Naive thymus-derived CD4-positive, alpha-beta T cell (primary cell): ENCODE measurements around the gene MRPS18B. TPM values are rescaled to one million over a fixed set of nuclear protein-coding genes. Genes with fewer than 3 reads are reported as not detected.
"Not testable (repeated sequence)": the region's sequence is repeated elsewhere in the genome, so short reads cannot be mapped to it uniquely, and the experiment has no call there.

Experiments used
- ATAC-seq: fragments of 150-1000 bp; cut with Tn5 transposase; 2 replicates; pipeline ENCODE4 v1.10.0; 2021; ENCODE audit warnings: mild to moderate bottlenecking, moderate library complexity
- CTCF ChIA-PET: fragments of 350-600 bp; sonication (Branson Sonifier 250); formaldehyde crosslinking; loops from one replicate; lab custom pipeline; 2021; ENCODE audit warnings: antibody characterized with exemption; lab: Charles Lee
- POLR2A ChIA-PET: fragments of 350-600 bp; sonication (Branson Sonifier 250); formaldehyde crosslinking; loops from one replicate; lab custom pipeline; 2021; ENCODE audit warnings: antibody characterized with exemption, inconsistent platforms; lab: Charles Lee
- DNase-seq, 9 donors: peaks; one replicate each; pipeline versions ENCODE4 v3.0.0 to v3.0.0-alpha.2; 2020 to 2022; ENCODE audit warnings: mixed read lengths in 1 of 9
- H3K27ac ChIP-seq: one replicate; pipeline ENCODE4 v1.7.0; 2013; ENCODE audit warnings: mild to moderate bottlenecking, low read depth, low read length, moderate library complexity
- H3K27me3 ChIP-seq, 2 donors: one replicate each; pipeline ENCODE4 v1.7.0; 2013; ENCODE audit warnings: low read length in 2 of 2, mild to moderate bottlenecking in 2 of 2, moderate library complexity in 2 of 2; ENCODE audit not compliant: control insufficient read depth in 2 of 2, insufficient read depth in 2 of 2
- H3K36me3 ChIP-seq, 3 experiments: 1 replicate in 2 of 3; 2 replicates in 1 of 3; pipeline ENCODE4 v1.7.0; 2013; ENCODE audit warnings: low read length in 3 of 3, mild to moderate bottlenecking in 3 of 3, moderate library complexity in 1 of 3; ENCODE audit not compliant: insufficient read depth in 3 of 3, control insufficient read depth in 2 of 3
- H3K4me1 ChIP-seq, 2 donors: one replicate each; pipeline ENCODE4 v1.7.0; 2013; ENCODE audit warnings: low read length in 2 of 2, mild to moderate bottlenecking in 2 of 2, moderate library complexity in 1 of 2; ENCODE audit not compliant: control insufficient read depth in 2 of 2, insufficient read depth in 2 of 2
- H3K4me3 ChIP-seq: 2 replicates; pipeline ENCODE4 v1.7.0; 2013; ENCODE audit warnings: mild to moderate bottlenecking, low read length
- H3K9me3 ChIP-seq, 3 experiments: 1 replicate in 2 of 3; 2 replicates in 1 of 3; pipeline ENCODE4 v1.7.0; 2013; ENCODE audit warnings: low read length in 3 of 3; ENCODE audit not compliant: control insufficient read depth in 2 of 3
- H3K27ac Mint-ChIP-seq, 9 donors: one replicate each; pipeline ENCODE4 v1.8.0; 2020 to 2022; ENCODE audit warnings: mixed read lengths in 9 of 9, mild to moderate bottlenecking in 8 of 9, moderate library complexity in 5 of 9, inconsistent platforms in 2 of 9
- H3K27me3 Mint-ChIP-seq, 5 donors: one replicate each; pipeline ENCODE4 v1.8.0; 2021 to 2022; ENCODE audit warnings: mixed read lengths in 5 of 5, mild to moderate bottlenecking in 1 of 5
- H3K36me3 Mint-ChIP-seq, 5 donors: one replicate each; pipeline ENCODE4 v1.8.0; 2020 to 2022; ENCODE audit warnings: mixed read lengths in 5 of 5, mild to moderate bottlenecking in 3 of 5, inconsistent platforms in 1 of 5
- H3K4me1 Mint-ChIP-seq, 7 donors: one replicate each; pipeline ENCODE4 v1.8.0; 2020 to 2022; ENCODE audit warnings: mixed read lengths in 7 of 7, mild to moderate bottlenecking in 3 of 7, inconsistent platforms in 1 of 7
- H3K4me3 Mint-ChIP-seq, 10 donors: one replicate each; pipeline ENCODE4 v1.8.0; 2020 to 2022; ENCODE audit warnings: mild to moderate bottlenecking in 10 of 10, mixed read lengths in 10 of 10, moderate library complexity in 6 of 10, inconsistent platforms in 2 of 10
- H3K9me3 Mint-ChIP-seq, 11 donors: one replicate each; pipeline ENCODE4 v1.8.0; 2020 to 2022; ENCODE audit warnings: mixed read lengths in 11 of 11, mild to moderate bottlenecking in 4 of 11, inconsistent platforms in 1 of 11, moderate library complexity in 1 of 11
- intact Hi-C, 2 donors: fragments of 100-400 bp; cut with micrococcal nuclease; formaldehyde crosslinking; loops; one replicate each; pipeline ENCODE4 v1.15.1; 2023
- microRNA-seq: library from miRNA; unstranded; fragments of <30 nt; microRNA quantifications from one replicate; pipeline ENCODE4 v1.2.0, GENCODE V29; 2022; ENCODE audit warnings: borderline microRNAs expressed
- polyA plus RNA-seq, 2 donors: library from polyadenylated mRNA; unstranded; fragments of 300-500 nt; fragmentation: Illumina TruSeq; gene quantifications; one replicate each; pipeline ENCODE4 v1.2.3, GENCODE V29; 2021
- total RNA-seq, 6 experiments: library from RNA in 5 of 6; stranded (reverse) in 5 of 6; gene quantifications; 1 replicate in 5 of 6; 2 replicates in 1 of 6; pipeline ENCODE4 v1.2.3 and lab custom pipeline; 2021 to 2026

MRPS18B gene
- total and polyA plus RNA-seq, 7 experiments from 2014 or later = 20.4 to 169 (median 49.5) TPM

- H3K27me3 Mint-ChIP-seq, H3K9me3 ChIP-seq, H3K27ac ChIP-seq, H3K9me3 Mint-ChIP-seq, H3K4me3 Mint-ChIP-seq, H3K4me1 ChIP-seq, H3K4me3 ChIP-seq, intact Hi-C loops, H3K27me3 ChIP-seq, ATAC-seq: not testable (repeated sequence)
- ChIA-PET POLR2A (interaction anchor here (0.7 to 2.1 kb wide), 2 partner anchors 16 to 65 kb away, joined by 4 read pairs; no protein-coding TSS in a partner anchor), CTCF (interaction anchor here (1.1 to 1.9 kb wide), 3 partner anchors 13 to 183 kb away, joined by 3 to 4 read pairs (median 4); no protein-coding TSS in a partner anchor)
- H3K27ac Mint-ChIP-seq = peak overlapping the region in 2 of 9 donors; percentile 4 to 14
- peak in 1 of 9 donors; percentile 47 for DNase-seq
- H3K36me3 ChIP-seq = peaks cover 21 to 78% (median 26%) of the 10 kb centered on the region in 3 experiments
- H3K4me1 Mint-ChIP-seq = peaks cover 11 to 34% (median 25%) of the 10 kb centered on the region in 7 donors
- H3K36me3 Mint-ChIP-seq = peaks cover 16 to 53% (median 36%) of the 10 kb centered on the region in 5 donors
Observed at GRCh38 chr6:30666300-30666699, 48.7 kb downstream of the MRPS18B start.

- H3K4me3 Mint-ChIP-seq = peak overlapping the region; percentile 77 to 94 (median 89)
- H3K27ac Mint-ChIP-seq = peak overlapping the region in 7 of 9 donors; percentile 20 to 74 (median 65)
- Histone ChIP-seq H3K27me3 (no peaks in the 10 kb centered on the region), H3K9me3 (no peaks in the 10 kb centered on the region), H3K27ac (peak overlapping the region; percentile 77), H3K4me3 (no peak overlapping the region), H3K4me1 (peaks cover 8 to 15% of the 10 kb centered on the region in 2 donors), H3K36me3 (peaks cover under 1 to 45% (median 13%) of the 10 kb centered on the region in 3 experiments)
- no peak for ATAC-seq
- POLR2A ChIA-PET = interaction anchor here (0.6 to 15.7 kb wide), 5 partner anchors 11 to 907 kb away, joined by 3 to 499 read pairs (median 12); partner anchors contain the start of genes MDC1, MRPS18B and TUBB
- peaks cover under 1 to 26% (median 18%) of the 10 kb centered on the region in 5 donors for H3K36me3 Mint-ChIP-seq
- H3K4me1 Mint-ChIP-seq = peaks cover 23 to 49% (median 37%) of the 10 kb centered on the region in 7 donors
- CTCF ChIA-PET = interaction anchor here (2.0 kb wide), 1 partner anchor 51 kb away, joined by 18 read pairs; no protein-coding TSS in a partner anchor
- no peaks in the 10 kb centered on the region for H3K27me3 Mint-ChIP-seq
- DNase-seq = no peak
- intact Hi-C loops = loop anchor here in 1 of 2 donors (10.0 kb wide), 1 partner anchor 216 kb away; no protein-coding TSS in a partner anchor
- H3K9me3 Mint-ChIP-seq = peaks cover 0 to 5% (median 0%) of the 10 kb centered on the region in 11 donors
Observed at GRCh38 chr6:30670760-30671527, 53.3 kb downstream of the MRPS18B start.

GRCh38 chr6:30672445-30673253 is 55.0 kb downstream of the MRPS18B start, which contains the start of gene DHX16:
TSS of gene DHX16 (minus strand) at chr6:30673006. CDS start at chr6:30672841, 165 bp downstream.
- Histone ChIP-seq H3K27ac (peak within 1 kb of the TSS; percentile 77), H3K27me3 (no peaks in the 10 kb centered on the region), H3K4me3 (peak within 1 kb of the TSS; percentile 74), H3K36me3 (peaks cover 7 to 46% (median 28%) of the 10 kb centered on the region in 3 experiments), H3K9me3 (no peaks in the 10 kb centered on the region), H3K4me1 (peaks cover 8 to 15% of the 10 kb centered on the region in 2 donors)
- peaks cover 0 to 5% (median 0%) of the 10 kb centered on the region in 11 donors for H3K9me3 Mint-ChIP-seq
- CTCF ChIA-PET = interaction anchor here (0.5 to 2.0 kb wide), 19 partner anchors 18 to 410 kb away, joined by 3 to 18 read pairs (median 4); partner anchors contain the start of genes MDC1 and NRM
- intact Hi-C loops = loop anchor here (1.0 to 10.0 kb wide), 9 partner anchors 10 to 218 kb away; partner anchors contain the start of genes ATAT1 (in 2 of the 2), C6orf136 (in 2 of the 2), MRPS18B (in 2 of the 2) and PPP1R10 (in 2 of the 2)
- peak within 1 kb of the TSS; percentile 87 to 94 (median 91) for H3K4me3 Mint-ChIP-seq
- ATAC-seq (peak; percentile 93), DNase-seq (peak; percentile 65 to 85 (median 83))
- H3K27me3 Mint-ChIP-seq = no peaks in the 10 kb centered on the region
- POLR2A ChIA-PET = interaction anchor here (0.5 to 15.7 kb wide), 12 partner anchors 8 to 156 kb away, joined by 3 to 499 read pairs (median 4); partner anchors contain the start of genes ABCF1, MDC1, MRPS18B and TUBB
- peaks cover 4 to 28% (median 23%) of the 10 kb centered on the region in 5 donors for H3K36me3 Mint-ChIP-seq
- H3K4me1 Mint-ChIP-seq = peaks cover 28 to 46% (median 43%) of the 10 kb centered on the region in 7 donors
- H3K27ac Mint-ChIP-seq = peak within 1 kb of the TSS; percentile 70 to 93 (median 91)

Small RNA genes lying within 50 kb of the gene (microRNA-seq; reads per million reads assigned to microRNA genes)
- gene MIR877 = 13.5 reads per million, percentile 26 among the genes with 10 or more reads in this experiment

Other genes starting within 250 kb of the MRPS18B start
- 1,000 to 10,000 TPM in 4 of 5 experiments, 100 to 1,000 TPM in 1; 614 to 1,412 (median 1,095) TPM for gene HLA-E, start 128.3 kb upstream of the MRPS18B start, total RNA-seq
- gene HLA-E, start 128.3 kb upstream of the MRPS18B start, polyA plus RNA-seq = 1,000 to 10,000 TPM; 3,020 to 3,096 TPM
- gene GNL1, start 61.4 kb upstream of the MRPS18B start, total RNA-seq = 100 to 1,000 TPM in 2 of 5 experiments, 10 to 100 TPM in 3; 56.0 to 190 (median 73.1) TPM
- gene GNL1, start 61.4 kb upstream of the MRPS18B start, polyA plus RNA-seq = 10 to 100 TPM; 27.7 to 29.6 TPM
- 10 to 100 TPM; 14.1 to 29.4 (median 23.3) TPM for gene PRR3, start 60.5 kb upstream of the MRPS18B start, total RNA-seq
- gene PRR3, start 60.5 kb upstream of the MRPS18B start, polyA plus RNA-seq = 10 to 100 TPM; 11.1 to 14.4 TPM
- gene ABCF1, start 46.4 kb upstream of the MRPS18B start, total RNA-seq = 100 to 1,000 TPM in 1 of 5 experiments, 10 to 100 TPM in 4; 65.1 to 116 (median 86.6) TPM
- 10 to 100 TPM; 25.2 to 45.5 TPM for gene ABCF1, start 46.4 kb upstream of the MRPS18B start, polyA plus RNA-seq
- 100 to 1,000 TPM; 108 to 286 (median 146) TPM for gene PPP1R10, start 597 bp upstream of the MRPS18B start, total RNA-seq
- gene PPP1R10, start 597 bp upstream of the MRPS18B start, polyA plus RNA-seq = 10 to 100 TPM; 21.6 to 23.6 TPM
- gene ATAT1, start 9.0 kb downstream of the MRPS18B start, total RNA-seq = 10 to 100 TPM in 2 of 5 experiments, 1 to 10 TPM in 3; 7.0 to 12.0 (median 9.5) TPM
- gene ATAT1, start 9.0 kb downstream of the MRPS18B start, polyA plus RNA-seq = 1 to 10 TPM; 1.3 to 1.9 TPM
- 10 to 100 TPM; 23.7 to 38.0 (median 32.1) TPM for gene C6orf136, start 29.3 kb downstream of the MRPS18B start, total RNA-seq
- 10 to 100 TPM; 12.3 to 22.5 TPM for gene C6orf136, start 29.3 kb downstream of the MRPS18B start, polyA plus RNA-seq
- 10 to 100 TPM; 25.9 to 51.5 (median 46.7) TPM for gene DHX16, start 55.2 kb downstream of the MRPS18B start, total RNA-seq
- 10 to 100 TPM; 14.9 to 38.3 TPM for gene DHX16, start 55.2 kb downstream of the MRPS18B start, polyA plus RNA-seq
- gene PPP1R18, start 68.8 kb downstream of the MRPS18B start, total RNA-seq = 100 to 1,000 TPM in 2 of 5 experiments, 10 to 100 TPM in 3; 60.9 to 262 (median 95.3) TPM
- 10 to 100 TPM; 70.3 to 90.5 TPM for gene PPP1R18, start 68.8 kb downstream of the MRPS18B start, polyA plus RNA-seq
- gene NRM, start 73.1 kb downstream of the MRPS18B start, total RNA-seq = 10 to 100 TPM in 1 of 5 experiments, 1 to 10 TPM in 4; 2.3 to 29.4 (median 3.1) TPM
- 1 to 10 TPM; 7.2 to 7.6 TPM for gene NRM, start 73.1 kb downstream of the MRPS18B start, polyA plus RNA-seq
- 10 to 100 TPM; 40.3 to 78.9 (median 62.0) TPM for gene MDC1, start 99.4 kb downstream of the MRPS18B start, total RNA-seq
- 10 to 100 TPM in 1 of 2 donors, 1 to 10 TPM in 1; 4.5 to 11.0 TPM for gene MDC1, start 99.4 kb downstream of the MRPS18B start, polyA plus RNA-seq
- 100 to 1,000 TPM in 4 of 5 experiments, 10 to 100 TPM in 1; 86.7 to 930 (median 242) TPM for gene TUBB, start 102.5 kb downstream of the MRPS18B start, total RNA-seq
- 100 to 1,000 TPM; 107 to 151 TPM for gene TUBB, start 102.5 kb downstream of the MRPS18B start, polyA plus RNA-seq
- 100 to 1,000 TPM in 1 of 5 experiments, 10 to 100 TPM in 4; 59.4 to 204 (median 81.3) TPM for gene FLOT1, start 124.8 kb downstream of the MRPS18B start, total RNA-seq
- 100 to 1,000 TPM; 107 to 132 TPM for gene FLOT1, start 124.8 kb downstream of the MRPS18B start, polyA plus RNA-seq
- gene IER3, start 126.7 kb downstream of the MRPS18B start, total RNA-seq = 10 to 100 TPM; 10.8 to 69.9 (median 26.7) TPM
- 1 to 10 TPM; 2.2 to 2.8 TPM for gene IER3, start 126.7 kb downstream of the MRPS18B start, polyA plus RNA-seq